NB4 (cell line): ENCODE measurements around the gene SMARCD1.

Experiments
- DNase-seq: peaks from one replicate; pipeline ENCODE4 v3.0.0; 2010; ENCODE audit warnings: low read depth
- H3K4me3 ChIP-seq: one replicate; pipeline ENCODE4 v1.5.1; 2011; ENCODE audit warnings: mild to moderate bottlenecking, low read depth, low read length, moderate library complexity
- CTCF ChIP-seq: IDR thresholded peaks from one replicate; pipeline ENCODE4 v1.5.1; 2012; ENCODE audit warnings: low read depth, low read length
- MAX ChIP-seq: IDR thresholded peaks from 2 replicates; pipeline ENCODE4 v1.6.1; 2011; ENCODE audit warnings: low read depth, low read length
- MYC ChIP-seq: IDR thresholded peaks from 2 replicates; pipeline ENCODE4 v1.6.1; 2011; ENCODE audit warnings: low read depth, low read length
- POLR2A ChIP-seq: IDR thresholded peaks from 2 replicates; pipeline ENCODE4 v1.6.1; 2011; ENCODE audit warnings: mild to moderate bottlenecking; ENCODE audit not compliant: insufficient read length; ENCODE audit errors: extremely low read depth

The SMARCD1 gene

GRCh38 chr12:50049254-50050118 lies 35.7 kb upstream of the SMARCD1 start:
- DNase-seq, result no peak
- TF ChIP-seq MYC (no peak), POLR2A (no peak), CTCF (no peak), MAX (no peak)

DNA sequence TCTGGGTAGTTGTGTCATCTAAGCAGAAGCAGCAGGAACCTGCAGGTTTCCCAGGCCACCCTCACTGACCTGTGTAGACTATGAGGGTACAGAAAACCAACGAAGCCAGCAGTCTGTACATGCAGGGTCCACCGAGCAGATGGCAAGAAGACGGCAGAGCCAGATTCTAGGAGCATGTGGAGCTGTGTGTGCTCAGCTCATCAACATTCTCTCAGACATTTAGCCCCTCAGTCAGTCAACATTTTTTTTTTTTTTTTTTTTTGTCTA lies 35.1 kb upstream of the SMARCD1 start:
- TF ChIP-seq MAX (no peak), MYC (no peak), CTCF (no peak), POLR2A (no peak)
- H3K4me3 ChIP-seq, result peak overlapping the region; percentile 18
- peak; percentile 53 for DNase-seq

More at GRCh38 chr12:50049254-50050118, 35.7 kb upstream of the SMARCD1 start:
- H3K4me3 ChIP-seq, result peak overlapping the region; percentile 18

DNA sequence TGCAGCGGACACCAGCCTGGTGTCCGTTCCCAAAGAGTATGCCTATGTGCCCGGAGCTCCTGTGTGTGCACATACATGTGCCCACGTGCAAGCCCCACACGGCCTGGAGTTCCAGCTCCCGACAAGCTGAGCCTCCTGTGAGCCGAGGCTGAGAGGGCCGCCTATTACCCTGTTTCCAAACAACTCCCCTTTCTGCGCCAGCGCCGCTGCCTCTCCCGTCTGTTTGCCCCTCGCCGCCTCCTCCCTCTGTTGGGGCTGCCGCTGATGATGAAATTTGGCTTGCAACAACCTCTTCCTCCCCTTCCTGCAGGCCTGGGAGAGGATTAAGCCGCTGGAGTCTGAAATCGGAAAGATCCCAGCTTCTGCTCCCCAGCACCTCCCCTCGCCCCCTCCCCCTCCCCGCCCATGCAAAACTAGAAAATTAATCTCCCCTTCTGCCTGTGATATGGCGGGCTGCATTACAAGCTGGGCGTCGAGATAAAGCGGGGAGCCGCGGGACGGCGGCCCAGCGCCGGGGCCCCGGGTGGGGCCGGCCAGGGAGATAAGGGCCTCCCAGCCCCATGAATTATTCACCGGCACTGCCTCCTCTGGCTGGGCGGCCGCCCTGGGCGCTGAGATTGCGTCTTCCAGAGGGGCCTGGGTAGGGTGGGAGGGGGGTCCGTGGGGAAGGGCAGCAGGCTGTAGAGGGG lies 34.6 kb upstream of the SMARCD1 start:
- TF ChIP-seq MYC (peak; percentile 51), MAX (peak; percentile 67), CTCF (no peak), POLR2A (peak; percentile 22)
- DNase-seq, result peak; percentile 98
- peak overlapping the region; percentile 18 for H3K4me3 ChIP-seq

GRCh38 chr12:50051101-50051806 lies 33.9 kb upstream of the SMARCD1 start:
- TF ChIP-seq POLR2A, result no peak
- no peak for DNase-seq
- H3K4me3 ChIP-seq, result no peak overlapping the region

DNA sequence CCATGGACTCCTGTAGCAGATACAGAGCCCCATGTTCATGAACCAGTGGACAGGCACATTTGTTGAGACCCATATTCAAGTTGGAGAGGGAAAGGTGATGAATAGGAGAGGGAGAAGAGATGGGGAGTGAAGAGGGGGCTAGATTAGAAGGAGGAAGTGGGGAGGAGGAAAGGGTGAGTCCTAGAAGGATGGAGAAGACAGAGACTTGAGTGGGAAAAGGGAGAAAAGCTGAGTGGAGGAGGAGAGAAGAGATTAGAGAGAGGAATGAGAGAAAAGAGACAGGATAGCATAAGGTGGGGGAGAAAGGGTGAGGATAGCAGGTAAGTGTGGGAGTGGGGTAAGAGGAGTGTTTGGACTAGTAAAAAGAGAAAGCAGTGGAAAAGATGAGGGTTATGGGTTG lies 32.6 kb upstream of the SMARCD1 start:
- no peak for DNase-seq
- no peak overlapping the region for H3K4me3 ChIP-seq
- no peak for TF ChIP-seq POLR2A
- no peak for TF ChIP-seq MYC
- TF ChIP-seq MAX, result no peak
- TF ChIP-seq CTCF, result no peak

DNA sequence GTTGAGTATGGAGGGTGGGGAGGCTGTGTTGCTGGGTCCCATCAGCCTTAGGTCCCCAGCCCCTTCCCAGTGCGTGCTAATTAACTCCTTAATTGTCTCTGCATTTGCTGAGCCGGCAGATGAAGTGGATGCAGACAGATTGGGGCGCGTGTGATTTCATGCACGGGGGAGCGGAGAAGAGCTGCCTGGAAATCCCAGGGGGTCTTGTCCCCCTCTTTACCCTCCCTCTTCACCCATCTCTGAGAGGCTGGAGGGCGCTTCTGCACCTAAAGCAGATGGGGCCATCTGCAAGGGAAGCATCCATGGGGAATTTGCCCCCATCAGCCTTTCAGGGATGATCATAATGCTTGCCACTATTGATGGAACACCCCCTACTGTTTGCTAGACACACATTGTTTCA lies 32.2 kb upstream of the SMARCD1 start:
- no peak for TF ChIP-seq CTCF
- no peak for TF ChIP-seq MYC
- TF ChIP-seq MAX, result no peak
- no peak for TF ChIP-seq POLR2A

More for the DNA sequence above, 32.2 kb upstream of the SMARCD1 start:
- no peak overlapping the region for H3K4me3 ChIP-seq
- DNase-seq, result no peak
